ENCODE results near the gene PAX2.

PAX2 gene

GRCh38 chr10:100864978-100865377 is 119.6 kb downstream of the PAX2 start:
- H3K27ac ChIP-seq (ENCODE audit: low read depth in 2 of 2, low read length in 2 of 2), result no peak overlapping the region
- H3K4me3 ChIP-seq (ENCODE audit: low read length in 2 of 2), result no peak overlapping the region
- H3K9ac ChIP-seq (ENCODE audit: low read depth in 1 of 2, low read length in 2 of 2), result no peak overlapping the region
- no peaks in the 10 kb centered on the region for H3K4me1 ChIP-seq (ENCODE audit: control insufficient read depth in 2 of 2, insufficient read depth in 2 of 2, low read length in 2 of 2)
- H3K36me3 ChIP-seq (ENCODE audit: control insufficient read depth in 2 of 2, insufficient read depth in 2 of 2, low read length in 2 of 2), result no peaks in the 10 kb centered on the region
- no peaks in the 10 kb centered on the region for H3K9me3 ChIP-seq (ENCODE audit: control insufficient read depth in 2 of 2, low read length in 2 of 2)
- peaks cover 3 to 11% of the 10 kb centered on the region in 2 donors for H3K27me3 ChIP-seq (ENCODE audit: control insufficient read depth in 2 of 2, insufficient read depth in 2 of 2, low read length in 2 of 2)

GRCh38 chr10:100866010-100866409 is 120.6 kb downstream of the PAX2 start:
- Histone ChIP-seq H3K36me3 (ENCODE audit: control insufficient read depth in 2 of 2, insufficient read depth in 2 of 2, low read length in 2 of 2) (no peaks in the 10 kb centered on the region), H3K9ac (ENCODE audit: low read depth in 1 of 2, low read length in 2 of 2) (no peak overlapping the region), H3K4me3 (ENCODE audit: low read length in 2 of 2) (no peak overlapping the region), H3K9me3 (ENCODE audit: control insufficient read depth in 2 of 2, low read length in 2 of 2) (no peaks in the 10 kb centered on the region), H3K27me3 (ENCODE audit: control insufficient read depth in 2 of 2, insufficient read depth in 2 of 2, low read length in 2 of 2) (peaks cover 3 to 11% of the 10 kb centered on the region in 2 donors), H3K4me1 (ENCODE audit: control insufficient read depth in 2 of 2, insufficient read depth in 2 of 2, low read length in 2 of 2) (no peaks in the 10 kb centered on the region), H3K27ac (ENCODE audit: low read depth in 2 of 2, low read length in 2 of 2) (no peak overlapping the region)

- Histone ChIP-seq H3K4me1 (ENCODE audit: control insufficient read depth in 2 of 2, insufficient read depth in 2 of 2, low read length in 2 of 2) (no peaks in the 10 kb centered on the region), H3K27ac (ENCODE audit: low read depth in 2 of 2, low read length in 2 of 2) (no peak overlapping the region), H3K9me3 (ENCODE audit: control insufficient read depth in 2 of 2, low read length in 2 of 2) (no peaks in the 10 kb centered on the region), H3K27me3 (ENCODE audit: control insufficient read depth in 2 of 2, insufficient read depth in 2 of 2, low read length in 2 of 2) (peaks cover 3 to 8% of the 10 kb centered on the region in 2 donors), H3K4me3 (ENCODE audit: low read length in 2 of 2) (no peak overlapping the region), H3K36me3 (ENCODE audit: control insufficient read depth in 2 of 2, insufficient read depth in 2 of 2, low read length in 2 of 2) (no peaks in the 10 kb centered on the region), H3K9ac (ENCODE audit: low read depth in 1 of 2, low read length in 2 of 2) (no peak overlapping the region)
These were observed 121.3 kb downstream of the PAX2 start for GRCh38 chr10:100866575-100867098.

DNA sequence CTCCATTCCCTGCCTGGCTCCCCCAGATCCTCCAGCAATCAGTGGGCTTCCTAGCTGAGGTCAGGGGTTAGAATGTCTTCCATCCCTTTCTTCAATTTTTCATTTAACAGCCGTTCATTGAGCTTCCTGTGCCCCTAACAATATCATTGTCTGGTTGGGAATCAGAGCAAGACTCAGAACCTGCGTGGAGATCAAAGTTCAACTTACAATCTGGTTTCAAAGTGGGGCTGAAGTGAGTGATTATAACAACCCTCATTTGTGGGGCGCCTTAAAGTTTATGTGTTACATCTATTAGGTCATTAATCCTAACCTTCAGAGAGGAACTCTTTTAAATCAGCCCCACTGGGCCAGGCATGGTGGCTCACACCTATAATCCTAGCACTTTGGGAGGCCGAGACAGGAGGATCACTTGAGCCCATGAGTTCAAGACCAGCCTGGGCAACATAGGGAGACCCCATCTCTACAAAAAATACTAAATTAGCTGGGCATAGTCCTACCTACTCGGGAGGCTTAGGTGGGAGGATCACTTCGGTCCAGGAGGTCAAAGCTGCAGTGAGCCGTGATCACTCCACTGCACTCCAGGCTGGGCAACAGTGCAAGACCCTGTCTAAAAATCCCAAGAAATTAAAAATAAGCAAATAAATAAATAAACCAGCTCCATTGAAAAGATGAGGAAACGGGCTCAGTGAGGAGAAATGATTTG is 122.0 kb downstream of the PAX2 start:
- no peaks in the 10 kb centered on the region for H3K4me1 ChIP-seq (ENCODE audit: control insufficient read depth in 2 of 2, insufficient read depth in 2 of 2, low read length in 2 of 2)
- H3K27ac ChIP-seq (ENCODE audit: low read depth in 2 of 2, low read length in 2 of 2), result no peak overlapping the region
- H3K9ac ChIP-seq (ENCODE audit: low read depth in 1 of 2, low read length in 2 of 2), result no peak overlapping the region
- no peak overlapping the region for H3K4me3 ChIP-seq (ENCODE audit: low read length in 2 of 2)
- H3K27me3 ChIP-seq (ENCODE audit: control insufficient read depth in 2 of 2, insufficient read depth in 2 of 2, low read length in 2 of 2), result peaks cover 3 to 8% of the 10 kb centered on the region in 2 donors
- H3K36me3 ChIP-seq (ENCODE audit: control insufficient read depth in 2 of 2, insufficient read depth in 2 of 2, low read length in 2 of 2), result no peaks in the 10 kb centered on the region
- no peaks in the 10 kb centered on the region for H3K9me3 ChIP-seq (ENCODE audit: control insufficient read depth in 2 of 2, low read length in 2 of 2)

DNA sequence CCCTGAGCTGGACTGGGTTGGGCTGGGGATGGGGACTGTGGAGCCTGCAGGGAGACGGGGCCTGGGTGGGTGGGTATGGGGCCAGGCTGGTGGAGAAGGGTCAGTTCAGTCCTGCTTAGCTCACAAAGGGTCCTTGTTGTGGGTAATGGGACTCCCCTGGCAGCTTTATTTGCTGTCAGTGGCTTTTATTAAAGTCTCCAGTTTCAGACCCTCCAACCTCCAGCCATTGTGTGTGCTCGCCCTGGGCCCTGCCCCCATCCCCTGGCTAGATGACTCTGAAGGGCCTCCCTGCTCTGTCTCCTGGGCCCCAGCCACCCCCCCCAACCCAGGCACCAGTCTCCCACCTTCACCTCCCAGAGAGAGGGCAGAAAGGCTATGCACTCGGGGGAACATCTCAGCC is 123.0 kb downstream of the PAX2 start:
- Histone ChIP-seq H3K4me3 (ENCODE audit: low read length in 2 of 2) (no peak overlapping the region), H3K27ac (ENCODE audit: low read depth in 2 of 2, low read length in 2 of 2) (no peak overlapping the region), H3K36me3 (ENCODE audit: control insufficient read depth in 2 of 2, insufficient read depth in 2 of 2, low read length in 2 of 2) (no peaks in the 10 kb centered on the region), H3K9me3 (ENCODE audit: control insufficient read depth in 2 of 2, low read length in 2 of 2) (no peaks in the 10 kb centered on the region), H3K9ac (ENCODE audit: low read depth in 1 of 2, low read length in 2 of 2) (no peak overlapping the region), H3K27me3 (ENCODE audit: control insufficient read depth in 2 of 2, insufficient read depth in 2 of 2, low read length in 2 of 2) (peaks cover 3 to 4% of the 10 kb centered on the region in 2 donors), H3K4me1 (ENCODE audit: control insufficient read depth in 2 of 2, insufficient read depth in 2 of 2, low read length in 2 of 2) (no peaks in the 10 kb centered on the region)

GRCh38 chr10:100869399-100869798 is 124.0 kb downstream of the PAX2 start:
- Histone ChIP-seq H3K9me3 (ENCODE audit: control insufficient read depth in 2 of 2, low read length in 2 of 2) (no peaks in the 10 kb centered on the region), H3K36me3 (ENCODE audit: control insufficient read depth in 2 of 2, insufficient read depth in 2 of 2, low read length in 2 of 2) (no peaks in the 10 kb centered on the region), H3K9ac (ENCODE audit: low read depth in 1 of 2, low read length in 2 of 2) (no peak overlapping the region), H3K4me1 (ENCODE audit: control insufficient read depth in 2 of 2, insufficient read depth in 2 of 2, low read length in 2 of 2) (no peaks in the 10 kb centered on the region), H3K27ac (ENCODE audit: low read depth in 2 of 2, low read length in 2 of 2) (no peak overlapping the region), H3K27me3 (ENCODE audit: control insufficient read depth in 2 of 2, insufficient read depth in 2 of 2, low read length in 2 of 2) (peaks cover 3% of the 10 kb centered on the region in 2 donors), H3K4me3 (ENCODE audit: low read length in 2 of 2) (no peak overlapping the region)

DNA sequence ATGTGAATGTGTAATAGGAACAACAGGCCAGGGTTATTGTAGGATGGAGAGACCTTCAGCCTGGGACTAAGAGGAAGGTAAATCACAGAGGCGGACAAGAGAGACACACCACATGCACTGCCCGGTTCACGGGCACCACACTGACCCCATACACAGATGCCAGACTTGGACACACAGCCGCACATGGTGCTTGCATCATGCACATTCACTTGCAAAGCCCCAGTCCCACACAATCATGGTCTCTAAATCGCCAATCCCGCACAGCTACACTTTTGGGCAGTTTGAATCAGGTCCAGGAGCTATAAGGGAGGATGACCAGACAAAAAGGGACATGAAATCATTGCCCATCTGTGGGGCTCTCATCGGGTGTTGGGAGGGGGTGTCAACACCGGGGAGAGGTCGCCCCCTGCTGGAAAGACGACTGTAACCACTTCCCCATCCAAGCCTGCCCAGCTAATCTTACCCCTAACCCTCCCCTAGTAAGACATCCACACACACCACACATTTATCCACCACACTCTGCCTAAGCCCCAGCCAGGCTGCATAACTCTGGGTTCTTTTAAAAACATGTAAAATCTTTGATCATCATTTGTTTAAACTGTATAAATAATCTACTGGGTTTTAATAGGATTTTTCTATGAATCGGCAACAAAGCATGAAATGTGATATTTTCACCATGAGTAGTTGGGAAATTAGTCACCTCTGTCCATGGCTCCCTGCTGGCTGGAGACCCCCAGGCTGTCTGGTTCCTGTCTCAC is 126.8 kb downstream of the PAX2 start:
- H3K4me1 ChIP-seq (ENCODE audit: control insufficient read depth in 2 of 2, insufficient read depth in 2 of 2, low read length in 2 of 2), result peaks cover 0 to 11% of the 10 kb centered on the region in 2 donors
- no peaks in the 10 kb centered on the region for H3K9me3 ChIP-seq (ENCODE audit: control insufficient read depth in 2 of 2, low read length in 2 of 2)
- H3K27me3 ChIP-seq (ENCODE audit: control insufficient read depth in 2 of 2, insufficient read depth in 2 of 2, low read length in 2 of 2), result no peaks in the 10 kb centered on the region
- no peak overlapping the region for H3K27ac ChIP-seq (ENCODE audit: low read depth in 2 of 2, low read length in 2 of 2)
- H3K4me3 ChIP-seq (ENCODE audit: low read length in 2 of 2), result no peak overlapping the region
- no peaks in the 10 kb centered on the region for H3K36me3 ChIP-seq (ENCODE audit: control insufficient read depth in 2 of 2, insufficient read depth in 2 of 2, low read length in 2 of 2)
- H3K9ac ChIP-seq (ENCODE audit: low read depth in 1 of 2, low read length in 2 of 2), result no peak overlapping the region

- H3K27me3 ChIP-seq (ENCODE audit: control insufficient read depth in 2 of 2, insufficient read depth in 2 of 2, low read length in 2 of 2), result no peaks in the 10 kb centered on the region
- no peaks in the 10 kb centered on the region for H3K36me3 ChIP-seq (ENCODE audit: control insufficient read depth in 2 of 2, insufficient read depth in 2 of 2, low read length in 2 of 2)
- peaks cover 0 to 11% of the 10 kb centered on the region in 2 donors for H3K4me1 ChIP-seq (ENCODE audit: control insufficient read depth in 2 of 2, insufficient read depth in 2 of 2, low read length in 2 of 2)
- no peak overlapping the region for H3K4me3 ChIP-seq (ENCODE audit: low read length in 2 of 2)
- H3K9me3 ChIP-seq (ENCODE audit: control insufficient read depth in 2 of 2, low read length in 2 of 2), result no peaks in the 10 kb centered on the region
- no peak overlapping the region for H3K27ac ChIP-seq (ENCODE audit: low read depth in 2 of 2, low read length in 2 of 2)
- no peak overlapping the region for H3K9ac ChIP-seq (ENCODE audit: low read depth in 1 of 2, low read length in 2 of 2)
These were observed 127.9 kb downstream of the PAX2 start for GRCh38 chr10:100873146-100873826.

GRCh38 chr10:100873827-100874326 is 128.5 kb downstream of the PAX2 start:
- H3K4me3 ChIP-seq (ENCODE audit: low read length in 2 of 2), result no peak overlapping the region
- H3K4me1 ChIP-seq (ENCODE audit: control insufficient read depth in 2 of 2, insufficient read depth in 2 of 2, low read length in 2 of 2), result peaks cover 0 to 11% of the 10 kb centered on the region in 2 donors
- no peaks in the 10 kb centered on the region for H3K36me3 ChIP-seq (ENCODE audit: control insufficient read depth in 2 of 2, insufficient read depth in 2 of 2, low read length in 2 of 2)
- H3K27ac ChIP-seq (ENCODE audit: low read depth in 2 of 2, low read length in 2 of 2), result no peak overlapping the region
- no peaks in the 10 kb centered on the region for H3K27me3 ChIP-seq (ENCODE audit: control insufficient read depth in 2 of 2, insufficient read depth in 2 of 2, low read length in 2 of 2)
- no peaks in the 10 kb centered on the region for H3K9me3 ChIP-seq (ENCODE audit: control insufficient read depth in 2 of 2, low read length in 2 of 2)
- no peak overlapping the region for H3K9ac ChIP-seq (ENCODE audit: low read depth in 1 of 2, low read length in 2 of 2)

Measured in mucosa of rectum (tissue), 2 donors.